Measurements from ENCODE around the gene GFY. TPM values are rescaled to one million over a fixed set of nuclear protein-coding genes. Genes with fewer than 3 reads are reported as not detected.
"Not testable (repeated sequence)": the region's sequence is repeated elsewhere in the genome, so short reads cannot be mapped to it uniquely, and the experiment has no call there.

Gene GFY
- total RNA-seq, 2 experiments from 2014 or later = not detected

- TF ChIP-seq CTCF (IDR thresholded peaks at IDR 0.05) = no peak
- ChIA-PET POLR2A (interaction anchor here (0.6 to 3.5 kb wide), 7 partner anchors 12 to 46 kb away, joined by 3 to 15 read pairs (median 5); no protein-coding TSS in a partner anchor), CTCF (interaction anchor here (0.9 to 5.0 kb wide), 7 partner anchors 8 to 93 kb away, joined by 3 to 33 read pairs (median 5); partner anchors contain the start of gene FLT3LG)
- DNase-seq (peak; percentile 26), ATAC-seq (no peak)
- H3K4me1 Mint-ChIP-seq (ENCODE audit: low read depth) = peaks cover 45% of the 10 kb centered on the region
- intact Hi-C loops (cut with micrococcal nuclease) = no loop called here
- peak overlapping the region; percentile 100 for H3K27ac Mint-ChIP-seq
- H3K36me3 Mint-ChIP-seq (ENCODE audit: low read depth) = peaks cover 33% of the 10 kb centered on the region
- peak overlapping the region; percentile 93 for H3K4me3 Mint-ChIP-seq
- H3K27me3 Mint-ChIP-seq = no peaks in the 10 kb centered on the region
- H3K9me3 Mint-ChIP-seq = no peaks in the 10 kb centered on the region
These were observed 28.6 kb downstream of the GFY start for GRCh38 chr19:49453757-49454240.

GRCh38 chr19:49455773-49456172, 30.6 kb downstream of the GFY start:
- CTCF ChIA-PET = interaction anchor here (1.3 to 2.5 kb wide), 3 partner anchors 14 to 21 kb away, joined by 4 to 15 read pairs (median 6); no protein-coding TSS in a partner anchor
- no peak for DNase-seq
- H3K4me3 Mint-ChIP-seq = no peak overlapping the region

GRCh38 chr19:49456326-49456725, 31.1 kb downstream of the GFY start:
- CTCF ChIA-PET = interaction anchor here (1.3 to 2.5 kb wide), 3 partner anchors 13 to 20 kb away, joined by 4 to 15 read pairs (median 6); no protein-coding TSS in a partner anchor
- Mint-ChIP-seq H3K27ac (peak overlapping the region; percentile 25), H3K27me3 (no peaks in the 10 kb centered on the region), H3K4me1 (ENCODE audit: low read depth) (peaks cover 28% of the 10 kb centered on the region), H3K9me3 (no peaks in the 10 kb centered on the region), H3K4me3 (no peak overlapping the region), H3K36me3 (ENCODE audit: low read depth) (peaks cover 22% of the 10 kb centered on the region)
- intact Hi-C loops (cut with micrococcal nuclease) = no loop called here
- no peak for TF ChIP-seq CTCF (IDR thresholded peaks at IDR 0.05)
- ATAC-seq = no peak
- DNase-seq = no peak
- POLR2A ChIA-PET = interaction anchor here (0.9 to 3.5 kb wide), 3 partner anchors 17 to 32 kb away, joined by 3 to 15 read pairs (median 5); partner anchors contain the start of gene FLT3LG

More at GRCh38 chr19:49455773-49456172, 30.6 kb downstream of the GFY start:
- POLR2A ChIA-PET = interaction anchor here (0.9 to 3.5 kb wide), 3 partner anchors 18 to 33 kb away, joined by 3 to 15 read pairs (median 5); partner anchors contain the start of gene FLT3LG
- intact Hi-C loops (cut with micrococcal nuclease) = no loop called here
- peaks cover 28% of the 10 kb centered on the region for H3K4me1 Mint-ChIP-seq (ENCODE audit: low read depth)
- H3K27me3 Mint-ChIP-seq = no peaks in the 10 kb centered on the region
- H3K27ac Mint-ChIP-seq = no peak overlapping the region
- TF ChIP-seq CTCF (IDR thresholded peaks at IDR 0.05) = no peak
- H3K36me3 Mint-ChIP-seq (ENCODE audit: low read depth) = peaks cover 23% of the 10 kb centered on the region
- no peaks in the 10 kb centered on the region for H3K9me3 Mint-ChIP-seq
- no peak for ATAC-seq

- ChIA-PET CTCF (interaction anchor here (0.7 to 1.7 kb wide), 2 partner anchors 11 to 18 kb away, joined by 3 to 4 read pairs; no protein-coding TSS in a partner anchor), POLR2A (interaction anchor here (1.0 to 2.9 kb wide), 2 partner anchors 15 to 29 kb away, joined by 3 to 12 read pairs; partner anchors contain the start of gene RPL13A)
- peak overlapping the region; percentile 42 for H3K27ac Mint-ChIP-seq
- no peak for ATAC-seq
- intact Hi-C loops (cut with micrococcal nuclease) = no loop called here
- no peak overlapping the region for H3K4me3 Mint-ChIP-seq
- no peak for TF ChIP-seq CTCF (IDR thresholded peaks at IDR 0.05)
- peaks cover 15% of the 10 kb centered on the region for H3K4me1 Mint-ChIP-seq (ENCODE audit: low read depth)
- DNase-seq = no peak
- no peaks in the 10 kb centered on the region for H3K27me3 Mint-ChIP-seq
- no peaks in the 10 kb centered on the region for H3K9me3 Mint-ChIP-seq
- H3K36me3 Mint-ChIP-seq (ENCODE audit: low read depth) = peaks cover 18% of the 10 kb centered on the region
These were observed 33.3 kb downstream of the GFY start for GRCh38 chr19:49458567-49458903.

- no peak overlapping the region for H3K4me3 Mint-ChIP-seq
- H3K4me1 Mint-ChIP-seq (ENCODE audit: low read depth) = peaks cover 13% of the 10 kb centered on the region
- no peak overlapping the region for H3K27ac Mint-ChIP-seq
- peaks cover 18% of the 10 kb centered on the region for H3K36me3 Mint-ChIP-seq (ENCODE audit: low read depth)
- TF ChIP-seq CTCF (IDR thresholded peaks at IDR 0.05) = no peak
- no peaks in the 10 kb centered on the region for H3K27me3 Mint-ChIP-seq
- H3K9me3 Mint-ChIP-seq = no peaks in the 10 kb centered on the region
- CTCF ChIA-PET = no interaction called here
- intact Hi-C loops (cut with micrococcal nuclease) = no loop called here
- ATAC-seq (peak; percentile 45), DNase-seq (no peak)
- POLR2A ChIA-PET = interaction anchor here (1.0 to 2.9 kb wide), 3 partner anchors 29 to 50 kb away, joined by 3 to 12 read pairs (median 4); partner anchors contain the start of gene RPL13A
These were observed 34.2 kb downstream of the GFY start for GRCh38 chr19:49459388-49459787.

- H3K4me3 Mint-ChIP-seq; H3K27me3 Mint-ChIP-seq; POLR2A ChIA-PET; DNase-seq; intact Hi-C loops (cut with micrococcal nuclease); H3K9me3 Mint-ChIP-seq; ATAC-seq; H3K27ac Mint-ChIP-seq; CTCF ChIA-PET; H3K4me1 Mint-ChIP-seq (ENCODE audit: low read depth): not testable (repeated sequence)
- H3K36me3 Mint-ChIP-seq (ENCODE audit: low read depth) = peaks cover 18% of the 10 kb centered on the region
These were observed 35.9 kb downstream of the GFY start for GRCh38 chr19:49461130-49461529.
